ENCODE data around the gene FOXN3. TPM values are rescaled to one million over a fixed set of nuclear protein-coding genes. Genes with fewer than 3 reads are reported as not detected.

Gene FOXN3
- total RNA-seq, 4 donors from 2014 or later = 129 to 213 (median 163) TPM

GRCh38 chr14:89427426-89428172 is 10.6 kb upstream of the FOXN3 start:
- no peak overlapping the region for H3K4me3 ChIP-seq
- TF ChIP-seq POLR2A (IDR thresholded peaks at IDR 0.05) (no peak), CTCF (IDR thresholded peaks at IDR 0.05) (no peak)
- no peaks in the 10 kb centered on the region for H3K36me3 ChIP-seq
- H3K4me1 ChIP-seq = peaks cover 0 to 44% (median 16%) of the 10 kb centered on the region in 4 donors
- H3K9me3 ChIP-seq = no peaks in the 10 kb centered on the region
- DNase-seq = peak in 1 of 3 donors; percentile 47
- H3K27me3 ChIP-seq = no peaks in the 10 kb centered on the region
- peak overlapping the region in 2 of 4 donors; percentile 71 to 73 for H3K27ac ChIP-seq

GRCh38 chr14:89425931-89426330 is 8.9 kb upstream of the FOXN3 start:
- DNase-seq = peak in 2 of 3 donors; percentile 43 to 49
- H3K27ac ChIP-seq = no peak overlapping the region
- H3K36me3 ChIP-seq = no peaks in the 10 kb centered on the region
- no peaks in the 10 kb centered on the region for H3K27me3 ChIP-seq
- H3K4me3 ChIP-seq = no peak overlapping the region
- H3K9me3 ChIP-seq = no peaks in the 10 kb centered on the region
- TF ChIP-seq POLR2A (IDR thresholded peaks at IDR 0.05) = no peak
- H3K4me1 ChIP-seq = peaks cover 3 to 32% (median 11%) of the 10 kb centered on the region in 4 donors

- DNase-seq = no peak
- no peak overlapping the region for H3K27ac ChIP-seq
- no peak overlapping the region for H3K4me3 ChIP-seq
- no peaks in the 10 kb centered on the region for H3K9me3 ChIP-seq
- no peaks in the 10 kb centered on the region for H3K27me3 ChIP-seq
- no peaks in the 10 kb centered on the region for H3K36me3 ChIP-seq
- TF ChIP-seq POLR2A (IDR thresholded peaks at IDR 0.05) (no peak), CTCF (IDR thresholded peaks at IDR 0.05) (no peak)
- peaks cover 3 to 30% (median 8%) of the 10 kb centered on the region in 4 donors for H3K4me1 ChIP-seq
Observed at GRCh38 chr14:89424241-89424640, 7.2 kb upstream of the FOXN3 start.

- no peaks in the 10 kb centered on the region for H3K36me3 ChIP-seq
- H3K27me3 ChIP-seq = no peaks in the 10 kb centered on the region
- peaks cover 0 to 34% (median 7%) of the 10 kb centered on the region in 4 donors for H3K4me1 ChIP-seq
- peak in 1 of 3 donors; percentile 46 for DNase-seq
- TF ChIP-seq POLR2A (IDR thresholded peaks at IDR 0.05) = peak in 1 of 2 donors; percentile 24
- no peak for TF ChIP-seq CTCF (IDR thresholded peaks at IDR 0.05)
- peak overlapping the region in 3 of 4 donors; percentile 44 to 83 (median 60) for H3K27ac ChIP-seq
- H3K4me3 ChIP-seq = peak overlapping the region in 2 of 4 donors; percentile 16 to 27
- H3K9me3 ChIP-seq = no peaks in the 10 kb centered on the region
Observed at GRCh38 chr14:89422952-89423345, 5.9 kb upstream of the FOXN3 start.

- peak overlapping the region in 3 of 4 donors; percentile 28 to 83 (median 60) for H3K27ac ChIP-seq
- DNase-seq = peak in 2 of 3 donors; percentile 63 to 71
- TF ChIP-seq CTCF (IDR thresholded peaks at IDR 0.05) = peak in 3 of 6 experiments; percentile 2 to 14 (median 2)
- TF ChIP-seq POLR2A (IDR thresholded peaks at IDR 0.05) = peak in 1 of 2 donors; percentile 44
- no peaks in the 10 kb centered on the region for H3K27me3 ChIP-seq
- peaks cover 0 to 36% (median 7%) of the 10 kb centered on the region in 4 donors for H3K4me1 ChIP-seq
- peak overlapping the region in 2 of 4 donors; percentile 16 to 27 for H3K4me3 ChIP-seq
- H3K9me3 ChIP-seq = no peaks in the 10 kb centered on the region
- no peaks in the 10 kb centered on the region for H3K36me3 ChIP-seq
Observed at GRCh38 chr14:89422181-89422951, 5.3 kb upstream of the FOXN3 start.
